Embryonic facial prominence (tissue), 1 donor: ENCODE measurements around the gene UBAC1.

Source experiments
- DNase-seq: peaks from one replicate; pipeline ENCODE4 v3.0.0-alpha.2; 2016; ENCODE audit errors: extremely low spot score

The UBAC1 gene, protein sequence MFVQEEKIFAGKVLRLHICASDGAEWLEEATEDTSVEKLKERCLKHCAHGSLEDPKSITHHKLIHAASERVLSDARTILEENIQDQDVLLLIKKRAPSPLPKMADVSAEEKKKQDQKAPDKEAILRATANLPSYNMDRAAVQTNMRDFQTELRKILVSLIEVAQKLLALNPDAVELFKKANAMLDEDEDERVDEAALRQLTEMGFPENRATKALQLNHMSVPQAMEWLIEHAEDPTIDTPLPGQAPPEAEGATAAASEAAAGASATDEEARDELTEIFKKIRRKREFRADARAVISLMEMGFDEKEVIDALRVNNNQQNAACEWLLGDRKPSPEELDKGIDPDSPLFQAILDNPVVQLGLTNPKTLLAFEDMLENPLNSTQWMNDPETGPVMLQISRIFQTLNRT

DNA sequence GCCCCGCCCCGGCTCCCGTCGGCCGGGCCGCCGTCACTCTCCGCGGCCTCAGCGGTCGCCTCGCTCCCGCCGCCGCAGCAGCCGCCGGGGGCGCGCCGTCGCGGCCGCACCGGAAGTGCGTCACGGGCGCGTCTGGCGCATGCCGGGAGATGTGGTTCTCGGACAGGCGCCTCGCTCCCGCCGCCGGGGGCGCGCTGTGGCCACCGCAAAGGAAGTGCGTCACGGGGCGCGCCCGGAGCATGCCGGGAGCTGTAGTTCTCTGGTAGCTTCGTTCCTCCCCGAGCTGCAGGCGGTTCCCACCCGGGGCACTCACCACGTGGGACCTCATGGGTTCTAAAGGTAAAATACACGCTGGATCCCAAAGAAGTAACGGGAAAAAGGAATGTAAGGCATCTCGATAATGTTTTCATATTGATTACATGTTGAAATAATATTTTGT lies at the start of gene UBAC1:
UBAC1 (minus strand) TSS at position 97 of the 439 bp plus-strand sequence. CDS start 211 bp downstream, outside the sequence.
- DNase-seq, result peak; percentile 82

DNA sequence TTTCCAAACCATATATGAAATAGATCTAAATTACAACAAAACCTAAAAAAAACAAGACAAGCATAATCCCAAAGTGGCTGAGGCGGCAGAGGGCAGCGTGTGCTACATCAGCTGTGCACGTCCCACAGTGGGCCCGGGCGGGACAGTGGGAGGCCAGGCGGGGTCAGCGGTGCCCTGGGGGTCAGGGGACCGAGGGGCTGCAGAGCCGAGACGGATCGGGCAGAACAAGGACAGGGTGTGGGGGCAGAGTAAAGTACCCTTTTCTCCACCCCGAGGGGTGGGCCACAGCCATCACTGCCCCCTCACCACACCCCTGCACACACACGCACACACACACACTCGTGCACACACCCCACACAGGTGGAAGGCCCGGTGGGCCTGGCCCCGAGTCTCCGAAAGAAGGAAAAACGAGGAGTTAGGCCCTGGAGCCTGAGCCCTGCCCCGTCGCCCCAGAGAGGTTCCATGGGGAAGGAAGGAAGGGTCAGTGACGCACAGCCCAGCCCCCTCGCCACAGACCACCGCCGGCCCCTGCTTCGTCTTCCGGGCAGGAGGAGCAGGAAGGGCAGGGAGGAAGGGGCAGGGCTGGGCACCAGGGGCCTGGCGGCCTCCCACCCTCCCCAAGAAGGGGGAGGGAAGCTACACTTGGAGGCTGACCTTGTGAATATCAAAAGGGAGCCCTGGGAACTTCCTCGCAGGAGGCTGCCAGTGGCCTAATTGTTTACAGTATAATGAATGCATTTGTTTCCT lies 49.6 kb upstream of the UBAC1 start:
- no peak for DNase-seq

DNA sequence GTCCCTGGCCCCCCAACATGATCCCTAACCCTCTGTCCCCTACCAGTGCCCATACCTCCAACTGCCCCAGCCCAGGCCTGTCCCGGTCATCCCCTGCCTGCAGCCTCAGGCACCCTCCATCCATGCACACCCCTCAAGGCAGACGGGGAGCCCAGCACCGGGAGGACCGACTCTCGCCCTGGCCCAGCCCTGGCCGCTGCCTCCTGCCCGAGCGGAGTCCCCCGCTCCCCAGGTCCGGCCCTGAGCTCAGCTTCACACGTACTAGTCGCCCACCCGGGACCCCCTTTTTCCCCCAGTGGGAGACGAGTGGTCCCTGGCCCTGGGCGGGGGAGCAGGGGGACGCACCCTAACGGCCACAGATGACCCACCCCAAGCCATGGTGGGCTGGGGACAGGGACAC lies 49.0 kb upstream of the UBAC1 start:
- DNase-seq, result no peak

DNA sequence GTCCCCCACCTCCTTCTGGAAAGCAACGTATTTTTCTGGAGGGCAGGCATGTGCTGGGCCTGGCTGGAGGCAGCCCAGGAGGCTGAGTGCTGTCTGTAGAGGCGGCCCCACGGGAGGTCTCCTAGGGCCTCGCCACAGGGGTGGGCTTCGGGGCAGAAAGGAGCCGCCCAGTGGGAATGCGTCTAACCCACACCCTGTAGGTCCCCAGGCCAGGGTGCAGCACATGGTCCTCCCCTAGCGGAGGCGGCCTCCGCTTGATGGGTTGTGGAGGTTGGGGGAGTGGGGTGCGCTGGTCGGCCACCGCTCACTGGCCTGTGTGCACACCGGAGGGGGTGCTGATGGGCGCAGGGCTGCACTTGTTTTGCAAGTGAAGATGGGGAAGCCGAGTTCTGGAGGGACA lies 48.3 kb upstream of the UBAC1 start:
- no peak for DNase-seq

DNA sequence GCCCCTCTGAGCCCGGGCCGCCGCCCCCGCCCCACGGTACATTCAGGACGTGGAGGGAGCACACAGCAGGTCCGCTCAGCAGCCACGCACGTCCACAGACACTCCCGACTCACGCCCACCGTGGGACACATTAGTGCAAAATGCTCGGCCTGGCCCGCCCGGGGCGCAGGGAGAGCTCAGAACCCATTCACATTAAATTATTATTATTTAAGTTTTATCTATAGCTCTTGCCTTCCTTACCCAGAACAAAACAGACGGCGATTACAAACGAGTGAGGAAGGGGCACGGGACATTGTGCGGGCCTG lies 47.5 kb upstream of the UBAC1 start:
- no peak for DNase-seq

DNA sequence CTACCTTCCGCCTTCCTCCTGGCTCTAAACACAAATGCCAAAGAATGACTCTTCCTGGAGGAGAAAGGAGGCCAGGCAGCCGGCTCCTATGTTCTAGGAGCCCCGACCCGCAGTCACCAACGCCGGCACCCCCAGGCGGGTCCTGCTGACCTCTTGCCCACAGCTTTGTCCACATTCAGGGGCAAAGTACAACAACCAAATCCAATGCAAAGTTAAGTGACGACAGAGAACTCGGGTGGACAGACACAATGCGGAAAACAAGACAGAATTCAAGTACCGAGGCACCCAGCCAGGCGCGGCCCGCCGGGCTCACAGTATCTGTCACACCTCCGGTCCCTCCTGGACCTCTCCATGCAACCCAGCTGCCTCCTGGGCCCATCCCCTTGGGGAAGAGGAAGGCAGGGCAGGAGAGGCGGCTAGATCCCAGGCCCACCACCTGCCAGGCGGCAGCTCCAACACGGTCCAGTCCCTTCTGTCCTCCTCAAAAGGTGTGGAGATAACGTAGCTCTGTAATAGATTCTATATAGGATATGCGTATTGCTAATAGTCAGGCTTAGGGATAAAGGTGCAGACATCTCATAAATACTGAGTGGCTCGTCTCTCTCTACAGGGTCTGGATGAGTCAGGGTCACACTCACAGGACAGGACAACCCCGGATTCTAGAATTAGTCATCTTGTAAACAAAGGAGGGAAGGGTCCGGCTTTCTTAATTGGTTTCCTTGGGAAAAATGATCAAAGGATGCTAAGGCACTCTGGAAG lies 46.9 kb upstream of the UBAC1 start:
- DNase-seq, result no peak

DNA sequence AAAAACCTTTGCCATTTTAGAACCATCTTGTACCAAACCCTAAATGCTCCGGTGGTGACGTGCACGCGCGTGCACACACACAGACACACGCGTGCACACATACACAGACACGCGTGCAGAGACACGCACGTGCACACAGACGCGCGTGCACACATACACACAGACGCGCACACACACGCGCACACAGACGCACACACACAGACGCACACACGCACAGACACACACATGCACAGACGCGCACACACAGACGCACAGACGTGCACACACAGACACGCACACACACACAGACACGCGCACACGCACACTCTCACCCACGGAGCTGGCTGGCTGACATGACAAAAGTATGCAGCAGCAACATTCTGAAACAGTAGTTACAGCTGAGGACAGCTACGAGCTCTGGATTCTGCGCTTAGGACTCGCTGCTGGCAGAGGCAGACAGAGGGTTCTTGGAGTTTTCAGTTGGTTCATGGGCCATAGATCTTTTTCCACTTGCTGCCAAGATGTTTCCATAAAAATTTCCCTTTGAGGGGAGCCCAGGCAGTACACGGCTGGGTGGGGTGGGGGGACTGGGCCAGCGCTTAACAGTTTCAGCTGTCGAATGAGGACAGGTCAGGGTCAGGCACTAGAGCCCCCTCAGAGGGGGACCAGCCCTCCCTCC lies 46.2 kb upstream of the UBAC1 start:
- DNase-seq, result no peak

DNA sequence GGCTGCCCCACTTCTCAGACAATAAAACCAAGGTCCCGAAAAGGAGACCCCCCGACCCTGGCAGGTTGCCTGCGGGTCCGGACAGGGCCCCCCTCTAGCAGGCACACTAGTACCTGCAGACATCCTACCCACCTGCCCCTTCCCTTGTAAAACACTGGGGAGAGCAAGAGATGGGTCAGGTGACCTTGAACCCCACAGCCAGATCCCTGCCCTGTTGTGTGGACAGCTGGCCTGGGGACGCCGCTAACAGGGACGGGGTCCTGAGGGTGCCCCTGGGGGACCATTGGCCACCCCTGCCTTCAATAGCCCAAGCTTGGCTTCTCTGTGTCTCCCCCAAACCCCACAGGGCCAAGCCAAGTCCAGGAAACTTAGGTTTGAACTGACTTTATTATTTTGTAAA lies 45.0 kb upstream of the UBAC1 start:
- no peak for DNase-seq

DNA sequence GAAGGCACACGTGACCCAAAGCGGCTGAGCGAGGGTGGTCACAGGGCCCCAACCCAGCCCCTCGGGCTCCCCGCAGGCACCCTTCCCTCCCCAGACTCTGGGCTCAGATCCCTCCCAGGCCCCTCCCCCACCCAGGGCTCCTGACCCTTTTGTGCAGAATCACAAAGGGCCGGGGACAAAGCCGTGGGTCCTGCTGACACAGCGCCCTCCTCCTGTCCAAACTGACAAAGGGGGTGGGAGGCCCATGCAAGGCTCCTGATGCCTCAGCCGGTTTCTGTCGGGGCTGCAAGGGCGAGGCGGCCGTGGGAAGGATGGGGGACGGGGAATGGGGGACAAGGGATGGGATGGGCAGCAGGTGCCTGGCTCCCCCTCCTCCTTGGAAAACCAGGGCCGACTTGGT lies 43.5 kb upstream of the UBAC1 start:
- DNase-seq, result no peak

DNA sequence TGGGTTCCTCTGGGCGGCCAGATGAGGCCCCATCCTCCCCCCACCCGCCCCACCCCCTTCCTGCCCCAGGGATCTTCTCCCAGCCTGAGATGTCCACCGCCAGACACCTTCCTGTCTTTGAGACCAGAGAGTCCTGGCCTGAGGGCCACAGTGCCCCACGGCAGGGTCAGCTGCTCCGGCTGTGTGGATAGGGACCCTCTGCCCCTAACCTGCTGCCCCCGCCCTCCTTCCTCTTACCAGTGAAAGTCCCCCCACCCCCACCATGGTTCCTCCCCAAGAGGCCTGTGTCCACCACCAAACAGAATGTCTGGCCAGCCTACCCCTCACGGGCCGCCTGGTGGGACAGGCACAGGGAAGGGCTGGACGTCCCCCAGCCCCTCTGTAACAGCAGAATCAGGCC lies 43.0 kb upstream of the UBAC1 start:
- no peak for DNase-seq

DNA sequence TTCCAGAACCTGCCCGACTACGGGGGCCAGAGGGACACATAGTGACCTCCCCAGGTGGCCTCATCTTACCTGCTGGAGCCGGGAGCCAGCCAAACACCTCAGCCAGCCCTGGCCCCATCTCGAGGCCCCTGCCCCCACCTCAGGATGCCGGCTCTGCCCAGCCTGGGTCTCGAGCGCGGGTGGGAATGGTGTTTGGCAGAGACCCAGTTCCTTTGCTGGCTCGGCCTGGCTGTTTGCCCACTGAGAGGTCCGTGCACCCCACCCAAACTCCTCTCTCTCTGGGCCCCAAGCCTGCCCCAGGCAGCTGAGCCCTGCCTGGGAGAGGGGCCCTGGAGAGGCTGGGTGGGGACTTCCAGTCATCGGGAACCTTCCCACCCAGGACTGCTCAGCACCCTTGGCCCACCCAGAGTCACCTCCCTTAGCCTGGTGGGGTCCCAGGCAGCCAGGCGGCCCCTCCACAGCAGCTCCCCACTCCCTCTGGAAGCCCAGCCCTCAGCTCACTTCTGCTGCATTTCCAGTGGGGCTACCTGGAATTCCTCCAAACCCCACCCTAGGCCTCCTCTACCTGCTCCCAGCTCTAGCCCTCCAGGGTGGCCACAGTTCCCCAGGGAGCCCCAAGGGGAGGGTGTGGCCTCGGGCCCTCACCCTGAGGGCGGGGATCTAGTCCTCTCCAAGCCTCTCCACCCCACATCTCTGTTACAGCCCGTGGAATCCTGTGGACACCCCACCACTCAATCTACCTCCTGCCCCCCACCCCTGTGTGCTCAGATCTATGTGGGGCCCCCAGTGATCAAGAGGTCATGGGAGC lies 42.4 kb upstream of the UBAC1 start:
- DNase-seq, result no peak

DNA sequence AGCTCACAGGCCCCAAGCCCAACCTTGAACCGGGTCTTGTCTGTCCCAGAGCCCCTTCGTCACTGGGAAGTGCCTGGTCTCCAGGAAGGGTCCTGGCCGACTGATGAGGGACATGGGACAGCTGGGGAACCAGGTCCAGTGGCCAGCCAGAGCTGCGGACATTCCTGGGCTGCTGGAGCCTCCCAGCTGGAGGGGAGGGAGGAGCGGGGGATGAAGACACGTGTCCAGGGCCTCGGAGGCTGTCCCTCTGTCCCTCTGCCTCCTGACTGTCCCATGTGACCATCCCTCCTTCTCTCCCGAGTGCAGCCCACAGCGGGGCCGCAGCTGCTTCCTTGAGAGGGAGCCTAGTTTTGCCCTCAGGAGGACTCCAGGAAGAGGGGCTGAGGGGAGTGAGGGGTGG lies 41.7 kb upstream of the UBAC1 start:
- DNase-seq, result no peak

DNA sequence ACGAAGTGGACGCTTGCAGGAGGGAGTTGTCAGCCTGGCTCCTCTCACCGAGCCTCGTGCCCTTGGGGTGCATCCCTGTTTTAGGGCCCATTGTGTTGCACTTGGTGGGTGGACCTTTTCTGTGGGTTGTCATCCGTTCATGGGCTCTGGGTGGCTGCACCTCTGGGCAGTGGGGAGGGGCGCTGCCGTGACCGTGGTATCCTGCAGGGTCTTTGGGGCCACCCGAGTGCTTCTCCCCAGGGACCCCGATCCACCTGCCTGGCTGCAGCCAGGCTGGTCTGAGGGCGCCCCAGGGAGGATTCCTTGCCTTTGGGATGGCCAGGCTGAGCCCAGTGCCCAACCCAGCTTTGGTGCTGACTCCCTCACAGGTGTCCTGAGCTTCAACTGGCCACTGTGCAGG lies 41.0 kb upstream of the UBAC1 start:
- no peak for DNase-seq

DNA sequence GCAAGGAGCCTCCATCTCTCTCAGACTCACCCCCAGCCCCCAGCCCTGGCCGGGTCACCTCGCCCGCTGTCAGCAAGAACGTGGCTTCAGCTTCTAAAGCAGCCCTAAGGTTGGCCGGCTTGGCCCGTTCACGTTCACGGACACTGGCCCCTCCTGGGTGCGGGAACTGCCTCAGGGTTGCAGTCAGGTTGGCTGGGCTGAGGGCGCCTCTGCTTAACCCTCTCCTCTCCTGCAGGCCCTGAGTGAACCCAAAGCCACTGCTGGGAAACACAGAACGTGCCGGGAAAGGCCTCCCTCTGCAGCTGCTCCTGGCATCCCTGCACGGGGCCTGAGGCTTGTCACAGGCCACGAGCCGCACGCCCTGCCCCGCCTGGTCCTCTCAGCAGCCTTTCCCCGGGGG lies 40.1 kb upstream of the UBAC1 start:
- DNase-seq, result no peak

DNA sequence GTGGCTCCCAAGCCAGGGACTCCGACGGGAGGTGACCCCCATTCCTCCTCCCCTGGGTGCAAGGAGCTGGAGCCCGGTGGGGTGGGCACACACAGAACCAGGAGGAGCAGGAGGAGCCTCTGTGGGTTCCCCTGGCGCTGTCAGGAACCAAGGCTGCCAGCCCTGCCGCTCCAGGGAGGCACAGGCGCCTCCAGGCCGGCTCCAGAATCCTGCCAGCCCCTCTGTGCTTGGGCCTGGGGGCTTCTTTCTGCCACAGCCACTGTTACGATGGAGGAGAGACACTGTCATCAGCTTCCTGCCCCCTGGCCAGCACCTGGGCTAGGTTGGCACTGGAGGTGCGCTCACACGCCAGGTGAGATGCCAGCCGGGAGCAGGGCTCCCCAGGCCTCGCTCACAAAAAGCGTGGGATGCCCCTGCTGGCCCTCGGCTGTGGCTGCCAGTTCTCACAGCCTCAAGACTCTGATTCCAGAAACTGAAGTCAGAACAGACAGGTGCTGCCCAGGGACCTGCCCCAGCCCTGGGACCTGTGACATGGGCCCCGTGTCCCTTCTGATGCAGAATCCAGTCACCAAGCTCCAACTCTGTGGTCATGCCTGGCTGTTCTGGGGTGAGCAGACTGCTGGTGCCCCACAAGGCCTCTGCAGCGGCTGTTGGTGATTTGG lies 37.4 kb upstream of the UBAC1 start:
- no peak for DNase-seq

DNA sequence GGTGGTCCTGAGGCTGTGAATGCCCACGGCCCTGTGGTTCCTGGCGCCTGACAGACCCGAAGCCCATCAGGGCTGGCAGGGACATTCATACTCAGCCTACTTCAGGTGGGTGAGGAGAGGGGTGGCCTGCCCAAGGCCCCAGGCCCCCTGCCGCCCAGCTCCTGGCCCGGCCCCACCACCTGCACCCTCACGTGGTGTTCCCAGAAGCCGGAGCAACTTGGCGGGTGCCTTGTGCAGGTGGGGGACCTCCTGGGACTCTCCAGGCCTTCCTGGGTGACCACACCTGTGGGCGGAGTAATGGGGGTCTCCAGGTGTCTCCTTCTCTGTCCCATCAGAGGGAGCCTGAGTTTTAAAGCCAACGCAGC lies 36.8 kb upstream of the UBAC1 start:
- DNase-seq, result no peak

DNA sequence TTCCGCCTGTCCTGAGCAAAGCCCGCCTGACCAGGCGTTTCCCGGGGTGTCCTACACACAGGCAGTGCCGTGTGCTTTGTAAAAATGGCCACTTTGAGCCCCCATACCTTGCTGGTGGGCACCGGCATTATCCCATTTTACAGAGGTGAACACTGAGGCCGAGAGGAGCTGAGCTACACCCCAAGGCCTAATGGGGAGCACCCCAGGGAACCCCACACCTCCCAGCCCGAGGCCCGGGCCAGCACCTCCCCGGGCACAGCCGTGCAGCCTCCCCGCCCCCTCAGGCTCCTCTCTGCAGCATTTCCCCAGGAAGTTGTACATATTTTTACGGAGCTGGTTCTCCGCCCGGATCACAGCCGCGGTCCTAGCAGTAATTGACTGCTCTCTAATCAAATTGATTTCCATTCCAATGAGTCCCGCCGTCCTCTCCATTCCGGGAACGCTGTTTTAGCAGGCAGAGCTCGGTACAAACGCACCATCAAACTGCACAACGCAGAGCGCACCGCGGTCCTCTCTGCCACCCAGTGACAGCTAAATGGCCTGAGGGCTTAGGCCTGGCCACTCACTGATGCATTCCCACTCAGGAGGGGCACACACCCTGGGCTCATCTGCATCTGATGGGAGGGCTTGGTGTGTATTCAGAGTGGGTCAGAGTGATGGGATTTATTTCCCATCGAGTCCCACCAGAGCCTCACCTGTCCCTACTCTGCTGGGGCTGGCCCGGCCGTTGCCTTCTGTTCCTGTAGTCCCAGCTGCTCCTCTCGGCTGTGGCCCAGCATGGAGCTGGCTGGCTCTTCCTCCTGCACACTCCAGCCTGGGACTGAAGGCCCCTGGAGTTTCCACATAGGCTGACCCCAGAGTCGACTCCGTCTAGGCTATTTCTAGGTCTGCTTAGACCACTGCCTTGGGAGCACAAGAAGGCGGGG lies 36.2 kb upstream of the UBAC1 start:
- no peak for DNase-seq

DNA sequence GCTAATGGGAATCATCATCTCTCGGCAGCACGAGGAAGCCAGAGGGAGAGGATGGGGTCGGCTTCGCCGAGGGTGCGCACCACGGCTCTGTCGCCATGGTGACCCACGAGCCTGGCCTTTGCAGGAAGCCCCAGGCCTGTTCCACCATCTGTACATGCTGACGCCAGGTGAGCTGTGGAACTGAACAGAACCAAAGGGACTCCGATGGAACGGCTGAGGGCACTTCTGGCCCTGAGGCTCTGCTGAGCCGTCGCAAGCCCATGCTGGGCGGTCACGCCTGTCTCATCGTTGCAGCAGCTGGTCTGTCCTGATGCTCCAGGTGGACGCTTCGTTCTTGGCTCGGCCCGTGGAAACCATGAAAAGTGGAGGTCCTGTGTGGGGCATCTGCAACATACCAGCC lies 34.6 kb upstream of the UBAC1 start:
- DNase-seq, result no peak

DNA sequence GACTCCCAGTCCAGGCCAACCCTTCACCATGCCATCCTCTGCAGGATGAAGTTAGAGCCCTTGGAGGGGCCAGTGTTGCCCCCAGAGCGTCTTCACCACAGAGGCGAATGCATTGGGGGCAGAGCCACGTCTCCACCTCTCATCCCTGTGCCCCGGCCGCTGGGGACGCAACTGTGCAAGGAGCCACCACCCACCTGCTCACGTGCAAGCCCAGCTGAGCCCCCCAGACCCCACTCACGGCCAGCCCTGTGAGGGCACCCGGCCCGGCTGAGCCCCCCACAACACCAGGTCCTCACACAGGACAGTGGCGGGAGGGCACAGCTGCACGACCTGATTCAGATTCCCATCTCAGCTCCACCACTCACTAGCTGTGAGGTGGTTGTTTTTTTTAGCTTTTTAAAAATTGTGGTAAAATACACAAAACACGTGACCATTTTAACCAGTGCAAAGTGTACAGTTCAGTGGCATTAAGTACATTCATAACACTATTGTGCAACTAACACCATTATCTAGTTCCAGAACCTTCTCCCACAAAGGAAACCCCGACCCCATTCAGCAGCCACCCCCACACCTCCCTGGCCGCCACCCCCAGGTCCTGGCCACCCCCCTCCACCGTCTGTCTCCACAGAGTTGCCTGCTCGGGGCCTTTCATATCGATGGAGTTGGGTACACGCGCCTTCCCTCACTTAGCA lies 33.5 kb upstream of the UBAC1 start:
- no peak for DNase-seq
